ENCODE data around the gene CERK. TPM values are rescaled to one million over a fixed set of nuclear protein-coding genes. Genes with fewer than 3 reads are reported as not detected.

Gene CERK
- polyA plus RNA-seq, 1 of the 3 experiments (the other 2 are of a cell fraction): 32.6 TPM

GRCh38 chr22:46673205-46673604 is 64.8 kb downstream of the CERK start:
- no peak for TF ChIP-seq FOSL2 (IDR thresholded peaks at IDR 0.05; ENCODE audit: borderline replicate concordance, low read depth)
- no peak for TF ChIP-seq JUND (IDR thresholded peaks at IDR 0.05)
- no peak for TF ChIP-seq CHD2 (IDR thresholded peaks at IDR 0.05; ENCODE audit: low read length, partially characterized antibody)
- TF ChIP-seq REST (IDR thresholded peaks at IDR 0.05; ENCODE audit: low read depth, low read length): no peak
- no peak for TF ChIP-seq PBX3 (IDR thresholded peaks at IDR 0.05)
- TF ChIP-seq EZH2phosphoT487 (IDR thresholded peaks at IDR 0.05; ENCODE audit: borderline replicate concordance, low read depth): no peak
- no peak for TF ChIP-seq TAF1 (IDR thresholded peaks at IDR 0.05; ENCODE audit: borderline replicate concordance, low read depth, low read length)
- TF ChIP-seq MAX (IDR thresholded peaks at IDR 0.05; ENCODE audit: low read depth): no peak
- TF ChIP-seq ZBTB33 (IDR thresholded peaks at IDR 0.05; ENCODE audit: borderline replicate concordance, low read depth): no peak
- no peak for TF ChIP-seq IRF3 (IDR thresholded peaks at IDR 0.05; ENCODE audit: low read depth, low read length)
- no peak for TF ChIP-seq FOXM1 (IDR thresholded peaks at IDR 0.05; ENCODE audit: low read depth)
- no peak for TF ChIP-seq POLR2AphosphoS5 (IDR thresholded peaks at IDR 0.05; ENCODE audit: low read depth, low read length)
- no peak for TF ChIP-seq USF1 (IDR thresholded peaks at IDR 0.05; ENCODE audit: borderline replicate concordance, low read depth)
- no peak for TF ChIP-seq MXI1 (IDR thresholded peaks at IDR 0.05; ENCODE audit: low read depth, low read length)
- no peak for TF ChIP-seq USF2 (IDR thresholded peaks at IDR 0.05; ENCODE audit: borderline replicate concordance, low read depth, low read length)
- no peak for TF ChIP-seq RCOR1 (IDR thresholded peaks at IDR 0.05; ENCODE audit: low read length)
- TF ChIP-seq EP300 (IDR thresholded peaks at IDR 0.05; ENCODE audit: borderline replicate concordance in 1 of 2, low read depth in 1 of 2, low read length in 1 of 2): no peak
- TF ChIP-seq GATA2 (CRISPR knock-in tag; IDR thresholded peaks at IDR 0.05): no peak
- no peak for TF ChIP-seq MEF2A (IDR thresholded peaks at IDR 0.05; ENCODE audit: borderline replicate concordance, low read depth)
- Histone ChIP-seq H3K9ac (no peak overlapping the region), H3K36me3 (replicated peaks in 1 of 2; ENCODE audit: control insufficient read depth in 1 of 2, insufficient read depth in 2 of 2, low read length in 1 of 2) (peaks cover 0 to 9% of the 10 kb centered on the region in 2 experiments), H3K4me1 (ENCODE audit: control insufficient read depth in 1 of 2, insufficient read depth in 2 of 2, low read depth in 1 of 2, low read length in 1 of 2) (no peaks in the 10 kb centered on the region; a peak in 1 of 4 replicates), H3K9me3 (no peaks in the 10 kb centered on the region), H3K27me3 (ENCODE audit: insufficient read depth) (no peaks in the 10 kb centered on the region), H4K20me1 (ENCODE audit: insufficient read depth) (no peaks in the 10 kb centered on the region), H3F3A (replicated peaks; ENCODE audit: insufficient read depth) (no peaks in the 10 kb centered on the region), H3K79me2 (ENCODE audit: insufficient read depth) (no peaks in the 10 kb centered on the region), H2AFZ (ENCODE audit: low read depth) (no peak overlapping the region), H3K4me2 (no peak overlapping the region), H3K4me3 (ENCODE audit: low read depth in 2 of 2, low read length in 1 of 2) (no peak overlapping the region), H3K27ac (ENCODE audit: low read depth in 2 of 2, low read length in 1 of 2) (no peak overlapping the region), H3K9me2 (no peaks in the 10 kb centered on the region)
- DNase-seq: peak; percentile 81
- 86% methylated on average over 6 of the region's 10 CpGs for WGBS (ENCODE audit: low lambda C conversion rate)
- ChIA-PET POLR2A (no interaction called here), CTCF (interaction anchor here (5.8 kb wide), 1 partner anchor 109 kb away, joined by 76 read pairs; no protein-coding TSS in a partner anchor)
